GM12878 (cell line): Measurements from ENCODE around the gene IER3. TPM values are rescaled to one million over a fixed set of nuclear protein-coding genes. Genes with fewer than 3 reads are reported as not detected.

Experiments
- EZH2 ChIP-seq: IDR thresholded peaks from 2 replicates; pipeline ENCODE4 v1.6.1; 2012; ENCODE audit warnings: low read depth, mild to moderate bottlenecking, control low read depth, inconsistent platforms, low read length, borderline replicate concordance; ENCODE audit not compliant: control insufficient read depth
- FOXK2 ChIP-seq: fragments of 450-650 bp; IDR thresholded peaks from 2 replicates; pipeline ENCODE4 v1.6.1; 2017; ENCODE audit warnings: mild to moderate bottlenecking, moderate library complexity
- MEF2A ChIP-seq: IDR thresholded peaks from 2 replicates; pipeline ENCODE4 v1.6.1; 2011; ENCODE audit warnings: low read depth, mild to moderate bottlenecking, low read length, moderate library complexity; ENCODE audit not compliant: insufficient read depth
- MYB ChIP-seq: fragments of 150-350 bp; IDR thresholded peaks from 2 replicates; pipeline ENCODE4 v1.6.1; 2014; ENCODE audit warnings: mild to moderate bottlenecking, low read depth, low read length, borderline replicate concordance
- SMARCA5 ChIP-seq: fragments of 450-650 bp; IDR thresholded peaks from 2 replicates; pipeline ENCODE4 v1.6.1; 2017; ENCODE audit warnings: mild to moderate bottlenecking
- SPI1 ChIP-seq: IDR thresholded peaks from 2 replicates; pipeline ENCODE4 v1.6.1; 2011; ENCODE audit warnings: low read depth, mild to moderate bottlenecking, low read length, moderate library complexity, borderline replicate concordance; ENCODE audit not compliant: insufficient read depth
- polyA plus RNA-seq, 11 experiments: library from polyadenylated mRNA; depleted of rRNA in 4 of 11; unstranded in 6 of 11; stranded (reverse) in 5 of 11; fragments of >200 nt; fragmentation: Nextera tagmentation in 4 of 11; fragmentation: Illumina TruSeq in 1 of 11; extraction: Ambion mirVana in 4 of 11; extraction: Trizol in 1 of 11; gene quantifications; 1 replicate in 1 of 11; 2 replicates in 10 of 11; pipeline versions ENCODE4 v1.2.1 to v1.2.3, GENCODE V29; 2011 to 2016; ENCODE audit warnings: inconsistent platforms in 2 of 11, missing spikeins in 2 of 11, low read depth in 1 of 11
- total RNA-seq, 4 experiments: library from RNA; depleted of rRNA in 3 of 4; stranded (reverse); fragments of >200 nt in 3 of 4; fragmentation: Illumina TruSeq in 1 of 4; extraction: Trizol in 1 of 4; gene quantifications; 2 replicates each; pipeline versions ENCODE4 v1.2.1 to v1.2.3, GENCODE V29; 2013 to 2021
- TF ChIP-seq, protein P1 (sequence below): fragments of 450-650 bp; formaldehyde crosslinking; IDR thresholded peaks from 2 replicates; pipeline ENCODE4 v1.4.0; 2020; ENCODE audit warnings: mild to moderate bottlenecking, moderate library complexity
- TF ChIP-seq, protein P2 (sequence below): fragments of 450-650 bp; IDR thresholded peaks from 2 replicates; pipeline ENCODE4 v1.6.1; 2016; ENCODE audit warnings: mild to moderate bottlenecking
- TF ChIP-seq, protein P3 (sequence below): IDR thresholded peaks from 2 replicates; pipeline ENCODE4 v1.6.1; 2011; ENCODE audit warnings: mild to moderate bottlenecking, low read depth, low read length, moderate library complexity; ENCODE audit not compliant: insufficient replicate concordance

Gene IER3
- total and polyA plus RNA-seq, 10 of the 15 experiments (the other 5 are each of a cell fraction or from before 2014, with no cell fraction given) = 1.9 to 100 (median 32.3) TPM

DNA sequence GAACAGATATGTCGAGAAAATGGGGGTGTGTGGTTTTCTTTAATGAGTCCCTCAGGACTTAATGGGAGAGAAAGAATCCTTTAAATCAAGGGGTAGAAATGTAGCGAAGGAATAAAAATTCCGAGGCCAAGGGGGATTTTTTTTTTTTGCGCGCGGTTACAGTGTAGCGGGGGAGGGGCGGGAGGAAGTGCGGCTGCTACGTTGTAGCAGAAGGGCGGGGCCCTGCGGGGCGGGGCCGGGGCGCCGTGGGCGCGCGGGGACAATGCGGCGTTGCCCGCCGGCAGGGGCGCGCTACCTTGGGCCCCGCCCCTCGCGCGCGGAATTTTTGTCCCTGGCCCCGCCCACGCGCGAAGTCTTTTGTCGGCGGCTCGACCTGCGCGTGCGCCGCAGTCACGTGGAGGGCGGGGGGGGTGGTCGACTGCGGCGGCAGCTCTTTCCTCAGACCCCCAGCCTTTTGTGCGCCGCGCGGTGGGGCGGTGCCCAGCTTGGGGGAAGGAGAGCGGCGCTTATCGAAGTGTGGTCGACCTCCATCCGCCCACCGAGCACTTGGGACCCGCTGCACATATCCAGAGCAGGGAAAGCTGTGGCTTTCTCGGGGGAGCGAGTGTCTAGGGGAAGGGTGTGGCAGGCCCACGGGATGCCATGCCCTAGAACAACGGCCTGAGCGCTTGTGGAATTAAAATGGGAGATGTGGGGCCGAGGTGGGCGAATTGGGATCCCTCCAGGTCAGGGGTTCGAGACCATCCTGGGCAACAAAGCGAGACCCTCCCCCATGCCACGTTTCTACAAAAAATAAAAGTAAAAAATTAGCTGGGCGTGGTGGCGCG, 22.9 kb downstream of the IER3 start (continued):
- TF ChIP-seq, protein P1, sequence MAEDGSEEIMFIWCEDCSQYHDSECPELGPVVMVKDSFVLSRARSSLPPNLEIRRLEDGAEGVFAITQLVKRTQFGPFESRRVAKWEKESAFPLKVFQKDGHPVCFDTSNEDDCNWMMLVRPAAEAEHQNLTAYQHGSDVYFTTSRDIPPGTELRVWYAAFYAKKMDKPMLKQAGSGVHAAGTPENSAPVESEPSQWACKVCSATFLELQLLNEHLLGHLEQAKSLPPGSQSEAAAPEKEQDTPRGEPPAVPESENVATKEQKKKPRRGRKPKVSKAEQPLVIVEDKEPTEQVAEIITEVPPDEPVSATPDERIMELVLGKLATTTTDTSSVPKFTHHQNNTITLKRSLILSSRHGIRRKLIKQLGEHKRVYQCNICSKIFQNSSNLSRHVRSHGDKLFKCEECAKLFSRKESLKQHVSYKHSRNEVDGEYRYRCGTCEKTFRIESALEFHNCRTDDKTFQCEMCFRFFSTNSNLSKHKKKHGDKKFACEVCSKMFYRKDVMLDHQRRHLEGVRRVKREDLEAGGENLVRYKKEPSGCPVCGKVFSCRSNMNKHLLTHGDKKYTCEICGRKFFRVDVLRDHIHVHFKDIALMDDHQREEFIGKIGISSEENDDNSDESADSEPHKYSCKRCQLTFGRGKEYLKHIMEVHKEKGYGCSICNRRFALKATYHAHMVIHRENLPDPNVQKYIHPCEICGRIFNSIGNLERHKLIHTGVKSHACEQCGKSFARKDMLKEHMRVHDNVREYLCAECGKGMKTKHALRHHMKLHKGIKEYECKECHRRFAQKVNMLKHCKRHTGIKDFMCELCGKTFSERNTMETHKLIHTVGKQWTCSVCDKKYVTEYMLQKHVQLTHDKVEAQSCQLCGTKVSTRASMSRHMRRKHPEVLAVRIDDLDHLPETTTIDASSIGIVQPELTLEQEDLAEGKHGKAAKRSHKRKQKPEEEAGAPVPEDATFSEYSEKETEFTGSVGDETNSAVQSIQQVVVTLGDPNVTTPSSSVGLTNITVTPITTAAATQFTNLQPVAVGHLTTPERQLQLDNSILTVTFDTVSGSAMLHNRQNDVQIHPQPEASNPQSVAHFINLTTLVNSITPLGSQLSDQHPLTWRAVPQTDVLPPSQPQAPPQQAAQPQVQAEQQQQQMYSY (CRISPR knock-in tag) = peak; percentile 40; the same call in 1 of the 2 replicates
- TF ChIP-seq FOXK2 = no peak
- TF ChIP-seq EZH2 = no peak
- peak; percentile 49; the same call in 1 of the 2 replicates for TF ChIP-seq SPI1
- TF ChIP-seq MEF2A = no peak
- TF ChIP-seq, protein P2, sequence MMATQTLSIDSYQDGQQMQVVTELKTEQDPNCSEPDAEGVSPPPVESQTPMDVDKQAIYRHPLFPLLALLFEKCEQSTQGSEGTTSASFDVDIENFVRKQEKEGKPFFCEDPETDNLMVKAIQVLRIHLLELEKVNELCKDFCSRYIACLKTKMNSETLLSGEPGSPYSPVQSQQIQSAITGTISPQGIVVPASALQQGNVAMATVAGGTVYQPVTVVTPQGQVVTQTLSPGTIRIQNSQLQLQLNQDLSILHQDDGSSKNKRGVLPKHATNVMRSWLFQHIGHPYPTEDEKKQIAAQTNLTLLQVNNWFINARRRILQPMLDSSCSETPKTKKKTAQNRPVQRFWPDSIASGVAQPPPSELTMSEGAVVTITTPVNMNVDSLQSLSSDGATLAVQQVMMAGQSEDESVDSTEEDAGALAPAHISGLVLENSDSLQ = no peak
- TF ChIP-seq MYB = no peak
- TF ChIP-seq, protein P3, sequence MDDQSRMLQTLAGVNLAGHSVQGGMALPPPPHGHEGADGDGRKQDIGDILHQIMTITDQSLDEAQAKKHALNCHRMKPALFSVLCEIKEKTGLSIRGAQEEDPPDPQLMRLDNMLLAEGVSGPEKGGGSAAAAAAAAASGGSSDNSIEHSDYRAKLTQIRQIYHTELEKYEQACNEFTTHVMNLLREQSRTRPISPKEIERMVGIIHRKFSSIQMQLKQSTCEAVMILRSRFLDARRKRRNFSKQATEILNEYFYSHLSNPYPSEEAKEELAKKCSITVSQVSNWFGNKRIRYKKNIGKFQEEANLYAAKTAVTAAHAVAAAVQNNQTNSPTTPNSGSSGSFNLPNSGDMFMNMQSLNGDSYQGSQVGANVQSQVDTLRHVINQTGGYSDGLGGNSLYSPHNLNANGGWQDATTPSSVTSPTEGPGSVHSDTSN = peak; percentile 1
- 0 out of 2 replicates have a peak, but pooled peaks have one; percentile 30 for TF ChIP-seq SMARCA5
